GM12873 (cell line): ENCODE results near the gene NARF.
A peak's percentile ranks its signal among the peaks of the same experiment; 100 is the strongest.

Experiments used
- CTCF ChIP-seq: IDR thresholded peaks from 2 replicates; pipeline ENCODE4 v1.5.1; 2012; ENCODE audit warnings: low read depth, mild to moderate bottlenecking, moderate library complexity, low read length, control low read depth; ENCODE audit not compliant: insufficient read depth; ENCODE audit errors: missing control alignments

Gene NARF

GRCh38 chr17:82494236-82495055 is 35.9 kb downstream of the NARF start:
- TF ChIP-seq CTCF = peak; percentile 98

GRCh38 chr17:82495844-82496528 is 37.4 kb downstream of the NARF start:
- no peak for TF ChIP-seq CTCF

GRCh38 chr17:82496529-82497434 is 38.2 kb downstream of the NARF start:
- TF ChIP-seq CTCF = no peak

- TF ChIP-seq CTCF = no peak
Observed at GRCh38 chr17:82497483-82498405, 39.2 kb downstream of the NARF start.

GRCh38 chr17:82502207-82502606 is 43.7 kb downstream of the NARF start:
- TF ChIP-seq CTCF = no peak

- no peak for TF ChIP-seq CTCF
Observed at GRCh38 chr17:82503094-82503727, 44.7 kb downstream of the NARF start.
